Measurements from ENCODE around the gene SP1.
"Not testable (repeated sequence)": the region's sequence is repeated elsewhere in the genome, so short reads cannot be mapped to it uniquely, and the experiment has no call there.

The SP1 gene

GRCh38 chr12:53380104-53380793, at the start of gene SP1:
Gene SP1, plus strand, starts transcription at chr12:53380176. Its CDS starts 116 bp downstream, at chr12:53380292.
- peak; percentile 17 for DNase-seq

DNA sequence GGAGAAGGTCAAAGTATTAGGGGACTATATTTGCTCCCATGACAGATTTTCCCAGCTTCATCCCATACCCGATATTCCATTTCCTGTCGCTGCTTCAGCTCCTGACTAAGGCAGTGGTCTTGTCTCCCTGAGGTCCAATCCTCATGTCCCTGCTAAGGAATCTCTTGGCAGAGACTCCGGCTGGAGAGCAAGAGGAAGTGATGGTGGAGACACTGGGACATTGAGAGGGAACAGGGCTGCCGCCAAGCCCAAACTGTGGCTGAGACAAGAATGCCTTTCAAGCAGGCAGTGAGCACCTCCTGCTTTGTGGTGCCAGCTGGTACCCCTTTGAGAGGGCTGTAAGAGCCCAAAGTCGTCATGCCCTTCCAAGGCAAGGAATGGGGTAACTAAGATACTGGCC, 49.3 kb upstream of the SP1 start:
- DNase-seq = no peak

DNA sequence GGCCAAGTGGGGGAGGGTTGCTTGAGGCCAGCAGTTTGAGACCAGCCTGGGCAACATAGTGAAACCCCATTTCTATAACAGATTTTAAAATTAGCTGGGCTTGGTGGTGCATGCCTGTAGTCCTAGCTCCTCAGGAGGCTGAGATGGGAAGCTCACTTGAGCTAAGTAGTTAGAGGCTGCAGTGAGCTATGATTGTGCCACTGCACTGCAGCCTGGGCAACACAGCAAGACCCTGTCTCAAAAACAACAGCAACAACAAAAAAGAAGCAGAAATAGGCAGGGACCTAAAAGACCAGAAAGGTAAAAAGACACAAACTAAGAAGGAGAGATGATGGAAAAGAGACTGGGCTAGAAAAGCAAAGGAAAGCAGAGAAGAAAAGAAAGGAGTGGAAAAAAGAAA, 47.6 kb upstream of the SP1 start:
- not testable (repeated sequence) for DNase-seq

- DNase-seq = no peak
Observed at GRCh38 chr12:53332744-53333143, 47.2 kb upstream of the SP1 start.

DNA sequence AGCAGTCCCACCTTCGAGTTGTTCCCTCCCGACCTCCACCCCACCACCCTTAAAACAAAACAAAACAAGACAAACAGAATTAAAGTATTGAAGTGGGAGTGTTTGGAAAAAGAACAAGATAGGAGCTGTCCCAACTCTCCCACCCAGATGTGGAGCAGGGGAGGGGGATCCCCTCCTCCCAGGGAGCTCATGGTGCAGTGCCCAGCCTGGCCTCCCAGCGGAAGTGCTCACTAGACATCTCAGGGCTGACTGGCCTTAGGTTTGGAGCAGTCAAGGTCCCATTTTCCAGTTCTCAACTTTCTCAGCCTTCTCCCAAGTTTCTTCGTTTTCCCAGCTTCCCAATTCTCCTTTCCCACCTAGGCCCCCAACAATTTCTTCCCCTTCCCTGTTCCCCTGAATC, 46.7 kb upstream of the SP1 start:
- no peak for DNase-seq

- no peak for DNase-seq
Observed at GRCh38 chr12:53333845-53334244, 46.1 kb upstream of the SP1 start.

DNA sequence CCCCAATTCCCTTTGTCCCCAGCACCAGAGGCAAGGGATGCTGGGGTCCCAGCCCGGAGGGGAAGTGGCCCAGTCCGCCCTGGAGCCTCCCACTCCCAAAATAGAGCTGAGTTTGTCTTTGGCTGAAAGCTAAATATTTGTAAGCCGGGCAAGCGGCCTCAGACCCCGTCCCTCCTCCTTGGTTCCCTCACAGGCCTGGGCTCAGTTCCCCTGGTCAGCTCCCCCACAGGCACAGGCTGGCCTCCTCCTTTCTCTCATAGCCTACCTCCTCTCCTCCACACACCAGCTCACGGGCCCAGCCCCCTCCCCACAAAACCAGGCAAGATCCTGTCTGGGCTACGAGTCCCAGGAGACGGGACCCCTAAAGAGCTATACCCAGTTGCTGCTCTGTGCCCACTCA, 45.2 kb upstream of the SP1 start:
- DNase-seq = no peak

DNA sequence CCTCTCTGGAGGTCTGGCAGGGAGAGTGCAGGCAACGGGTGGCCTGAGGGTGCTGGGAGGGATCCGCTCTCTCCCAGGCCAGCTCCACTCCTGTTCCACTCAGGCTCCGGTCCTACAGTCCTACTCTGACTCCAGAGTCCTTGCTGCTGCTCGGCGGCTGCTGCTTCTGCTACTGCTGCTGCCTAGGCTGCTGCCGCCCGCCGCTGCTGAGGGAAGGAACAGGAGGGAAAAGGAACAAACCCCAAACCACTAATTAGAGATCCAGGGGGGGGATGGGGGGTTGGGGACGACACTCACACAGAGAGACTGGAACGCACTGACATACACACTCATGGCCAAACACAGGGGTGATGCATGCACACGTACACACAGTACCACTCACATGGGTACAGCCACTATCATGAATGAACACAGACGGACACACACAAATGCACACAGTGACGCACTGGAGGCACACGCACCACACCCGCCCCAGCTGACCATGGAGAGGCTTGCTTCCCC, 43.7 kb upstream of the SP1 start, which contains the start of gene SP7:
Gene SP7 (minus strand): TSS at position 174 of the 501 bp plus-strand sequence. CDS start 708 bp downstream, outside the sequence.
- no peak for DNase-seq

- no peak for DNase-seq
Observed at GRCh38 chr12:53338017-53338416, 42.0 kb upstream of the SP1 start.

DNA sequence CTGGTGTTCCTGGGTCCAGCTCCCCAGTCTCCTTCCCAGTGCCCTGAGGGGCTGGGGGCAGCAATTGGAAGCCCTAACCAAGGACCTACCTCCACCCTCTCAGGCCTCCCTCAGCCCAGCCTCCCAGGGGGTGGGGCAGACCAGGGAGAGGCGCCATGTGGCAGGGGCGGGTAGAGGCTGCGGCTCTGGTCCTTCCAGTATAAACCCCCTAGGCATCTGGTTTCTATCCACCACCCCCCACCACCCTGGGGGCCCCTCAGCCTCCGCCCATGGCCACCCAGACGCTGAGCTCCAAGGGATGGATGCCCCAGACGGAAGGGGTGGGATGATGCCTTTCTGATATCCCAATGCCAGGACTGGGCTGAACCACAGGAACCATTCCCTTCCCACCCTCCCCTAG, 41.1 kb upstream of the SP1 start:
- no peak for DNase-seq

DNA sequence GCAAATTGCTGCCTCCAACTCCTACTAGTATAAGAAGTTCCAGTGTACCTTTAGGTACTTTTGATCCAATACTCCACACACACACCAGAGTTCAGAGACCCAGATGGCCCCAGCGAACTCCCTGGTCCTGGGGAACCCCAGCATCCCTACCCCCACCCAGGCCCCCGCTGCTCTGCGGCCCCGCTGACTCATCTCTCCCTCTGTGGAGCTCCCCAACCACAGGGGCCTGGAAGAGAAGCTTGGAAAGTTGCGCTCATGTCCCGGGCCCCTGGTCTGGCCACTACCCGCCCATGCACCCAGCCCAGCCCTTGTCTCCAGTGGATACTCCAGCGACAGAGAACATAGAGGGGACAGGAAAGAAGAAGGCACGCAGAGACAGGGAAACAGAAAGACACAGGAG, 39.6 kb upstream of the SP1 start:
- no peak for DNase-seq

DNA sequence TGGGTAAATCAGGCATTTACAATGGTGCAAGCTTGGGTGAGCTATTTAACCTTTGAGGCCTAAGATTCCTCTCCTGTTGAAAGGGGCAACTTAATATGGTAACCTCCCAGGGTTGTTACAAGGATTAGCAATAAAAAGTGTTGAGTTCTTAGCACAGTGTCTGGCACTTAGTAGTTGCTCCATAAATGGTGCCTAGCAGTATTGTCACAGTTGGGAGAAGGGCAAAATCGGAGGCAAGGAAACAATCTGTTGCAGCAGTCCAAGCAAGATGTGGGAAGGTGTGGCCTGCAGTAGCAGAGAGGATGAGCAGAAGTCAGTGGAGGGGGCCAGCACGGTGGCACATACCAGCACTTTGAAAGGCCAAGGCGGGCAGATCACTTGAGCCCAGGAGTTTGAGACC, 36.5 kb upstream of the SP1 start:
- DNase-seq = no peak

- DNase-seq = no peak
Observed at GRCh38 chr12:53343969-53344368, 36.0 kb upstream of the SP1 start.

DNA sequence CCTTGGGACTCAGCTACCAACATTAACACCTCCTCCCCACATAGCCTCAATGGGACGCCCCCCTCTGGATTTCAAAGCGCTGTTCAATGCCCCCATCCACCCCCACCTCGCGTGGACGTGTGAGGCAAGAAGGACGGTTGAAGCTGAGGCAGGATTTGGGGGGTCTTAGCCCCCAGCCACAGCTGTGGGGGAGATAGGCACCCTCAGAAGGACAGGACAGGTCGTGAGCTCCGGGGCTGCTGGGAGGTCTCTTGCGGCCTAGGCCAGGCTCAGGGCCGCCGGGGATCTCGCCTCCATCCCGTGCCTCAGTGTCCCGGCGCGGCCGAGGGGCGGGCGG, 35.5 kb upstream of the SP1 start:
- no peak for DNase-seq

DNA sequence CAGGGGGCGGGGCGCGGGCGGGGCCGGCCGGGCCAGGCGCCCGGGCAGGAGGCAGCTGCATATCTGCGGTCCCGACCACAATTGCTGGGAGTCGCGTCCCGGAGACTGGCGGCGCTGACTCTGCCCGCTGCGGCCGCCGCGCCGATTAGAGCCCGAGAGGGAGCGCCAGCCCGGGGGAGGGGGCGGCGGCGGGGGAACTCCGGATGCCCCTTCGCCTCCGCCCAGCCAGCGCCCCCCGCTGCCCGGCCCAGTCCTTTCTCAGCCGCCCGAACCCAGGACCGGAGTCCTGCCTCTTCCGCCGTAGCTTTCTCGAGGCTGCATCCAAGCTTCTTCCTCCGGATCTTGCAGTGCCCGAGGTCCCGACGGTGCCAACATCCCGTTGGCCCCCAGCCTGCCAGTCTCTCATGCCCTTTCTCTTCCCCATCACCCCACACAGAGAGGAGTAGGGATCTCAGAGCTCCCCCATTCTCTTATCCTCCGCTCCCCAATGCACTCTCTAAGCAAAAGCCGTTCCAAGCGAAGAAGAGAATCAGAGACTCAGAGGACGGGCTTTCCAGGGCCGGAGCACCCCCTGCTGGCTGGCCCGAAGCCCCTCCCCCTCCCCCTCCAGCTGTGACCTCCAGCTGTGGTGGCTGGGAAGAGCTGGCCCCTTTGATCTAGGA, 35.0 kb upstream of the SP1 start:
- DNase-seq = no peak

DNA sequence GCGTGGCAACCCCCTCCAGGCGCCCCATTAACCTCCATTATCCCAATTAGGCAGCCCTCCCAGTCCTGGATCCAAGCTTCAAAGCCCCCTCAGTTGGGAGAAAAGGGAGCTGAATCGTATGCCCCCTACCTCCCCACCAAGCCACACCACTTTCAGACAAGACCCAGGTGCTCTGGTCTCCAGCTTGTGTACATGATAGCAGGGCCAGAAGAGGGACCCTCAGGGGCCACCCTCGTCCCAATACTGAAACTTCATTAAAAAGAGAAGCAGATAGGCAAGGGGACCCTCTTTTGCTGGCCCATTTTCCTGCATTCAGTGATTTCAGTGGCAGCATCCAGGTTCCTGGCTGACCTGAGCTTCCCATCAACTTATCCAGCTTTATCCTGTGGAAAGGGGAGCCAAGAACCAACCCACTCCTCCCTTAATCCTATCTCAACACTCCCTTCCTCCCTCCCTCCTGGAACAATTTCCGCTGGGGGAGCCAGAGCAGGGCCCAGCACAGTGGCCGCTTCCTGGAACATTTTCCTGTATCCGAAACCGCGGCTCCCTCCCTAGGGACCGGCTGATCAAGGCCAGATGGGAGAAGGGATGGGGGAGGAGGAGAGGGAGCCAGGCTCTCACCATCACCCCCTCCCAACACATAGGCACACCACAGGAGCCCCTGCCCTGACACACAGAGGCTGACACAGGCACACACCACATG, 34.3 kb upstream of the SP1 start:
- DNase-seq = no peak

DNA sequence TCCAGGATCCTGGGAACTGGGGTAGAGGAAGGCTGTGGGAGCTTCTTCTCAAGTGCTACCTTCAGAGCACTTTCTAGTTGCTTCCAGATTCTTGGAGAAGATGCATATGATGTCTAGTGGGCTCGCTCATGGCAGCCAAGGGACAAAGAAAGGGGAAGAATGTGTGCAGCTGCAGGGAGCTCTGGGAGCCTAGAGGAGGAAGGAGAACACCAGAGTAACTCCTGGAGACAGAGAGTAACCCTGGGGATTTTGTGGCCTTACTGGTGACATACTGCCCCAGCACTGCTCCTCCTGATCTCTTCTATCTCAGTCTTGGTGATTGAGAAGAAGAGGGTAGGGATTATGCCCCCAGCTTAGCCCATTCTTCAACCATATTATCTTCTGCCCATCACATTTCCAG, 33.5 kb upstream of the SP1 start:
- DNase-seq = no peak

DNA sequence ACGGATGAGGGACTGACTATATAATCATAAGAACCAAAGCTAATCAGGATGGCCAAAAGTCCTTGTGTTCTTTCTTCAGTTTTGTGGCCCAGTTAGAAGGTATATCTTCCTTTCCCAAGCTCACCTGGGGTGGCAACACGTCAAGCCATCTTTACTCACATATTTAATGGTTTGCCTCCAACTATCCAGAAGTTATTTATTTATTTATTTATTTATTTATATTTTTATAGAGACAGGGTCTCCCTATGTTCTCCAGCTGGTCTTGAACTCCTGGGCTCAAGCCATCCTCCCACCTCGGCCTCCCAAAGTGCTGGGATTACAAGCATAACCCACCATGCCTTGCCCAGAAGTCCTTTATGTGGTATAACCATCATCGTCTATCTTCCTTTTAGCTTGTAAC, 32.1 kb upstream of the SP1 start:
- DNase-seq = no peak

GRCh38 chr12:53352331-53353256, 27.4 kb upstream of the SP1 start:
- DNase-seq = no peak

- DNase-seq = no peak
Observed at GRCh38 chr12:53353257-53353655, 26.7 kb upstream of the SP1 start.

DNA sequence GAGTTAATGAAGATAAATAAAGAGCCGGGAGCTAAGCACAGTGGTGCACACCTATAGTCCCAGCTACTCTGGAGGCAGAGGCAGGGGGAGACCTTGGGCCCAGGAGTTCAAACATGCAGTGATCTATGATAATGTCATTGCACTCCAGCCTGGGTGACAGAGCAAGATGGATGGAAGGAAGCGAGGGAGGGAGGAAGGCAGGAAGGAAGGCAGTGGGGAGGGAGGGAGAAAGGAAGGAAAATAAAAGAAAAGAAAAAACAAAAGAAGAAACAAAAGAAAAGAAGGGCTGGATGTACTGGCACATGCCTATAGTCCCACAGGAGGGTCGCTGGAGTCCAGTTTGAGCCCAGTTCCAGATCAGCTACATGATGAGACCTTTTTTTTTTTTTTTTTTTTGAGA, 24.9 kb upstream of the SP1 start:
- no peak for DNase-seq

DNA sequence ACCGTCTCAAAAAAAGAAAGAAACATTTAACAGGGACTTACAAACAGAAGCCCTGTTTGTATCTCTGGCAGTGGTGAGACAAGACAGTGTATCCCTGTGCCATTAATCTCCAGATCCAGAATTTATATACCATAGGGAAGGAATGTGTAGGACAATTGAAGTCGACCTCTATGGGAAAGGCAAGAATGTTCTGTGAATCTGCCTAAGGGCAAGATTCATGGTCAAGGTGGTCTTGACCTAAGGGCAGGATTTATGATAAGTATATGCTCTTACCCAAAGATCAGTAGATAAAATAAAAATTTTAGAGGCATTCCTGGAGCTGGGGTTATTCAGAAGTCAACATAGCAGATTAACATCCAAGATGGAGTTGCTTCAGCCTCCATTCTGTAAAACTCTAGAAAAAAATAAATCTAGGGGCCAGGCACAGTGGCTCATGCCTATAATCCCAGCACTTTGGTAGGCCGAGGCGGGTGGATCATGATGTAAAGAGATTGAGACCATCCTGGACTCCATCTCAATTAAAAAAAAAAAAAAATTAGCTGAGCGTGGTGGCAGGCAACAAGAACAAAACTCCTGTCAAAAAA, 21.0 kb upstream of the SP1 start:
- DNase-seq = no peak

GRCh38 chr12:53361638-53362037, 18.3 kb upstream of the SP1 start:
- not testable (repeated sequence) for DNase-seq

Measured in DMS79 (cell line).